HG03565 (cell line): ENCODE results near the gene NME7.
"Not testable (repeated sequence)": the region's sequence is repeated elsewhere in the genome, so short reads cannot be mapped to it uniquely, and the experiment has no call there.

Source experiments
- ATAC-seq: cut with Tn5 transposase; IDR thresholded peaks from one replicate; pipeline ENCODE4 v1.9.1; 2021; ENCODE audit warnings: mild to moderate bottlenecking, moderate library complexity; ENCODE audit not compliant: unreplicated experiment

Gene NME7

DNA sequence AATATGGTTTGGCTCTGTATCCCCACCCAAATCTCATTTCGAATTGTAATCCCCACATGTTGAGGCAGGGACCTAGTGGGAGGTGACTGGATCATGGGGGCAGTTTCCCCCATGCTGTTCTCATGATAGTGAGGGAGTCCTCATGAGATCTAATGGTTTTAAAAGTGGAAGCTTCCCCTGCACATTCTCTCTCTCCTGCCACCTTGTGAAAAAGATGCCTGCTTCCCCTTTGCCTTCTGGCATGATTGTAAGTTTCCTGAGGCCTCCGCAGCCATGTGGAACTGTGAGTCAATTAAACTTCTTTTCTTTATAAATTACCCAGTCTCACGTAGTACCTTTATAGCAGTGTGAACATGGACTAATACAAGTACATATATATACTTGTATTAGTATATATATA is 25.5 kb downstream of the NME7 start:
- not testable (repeated sequence) for ATAC-seq

DNA sequence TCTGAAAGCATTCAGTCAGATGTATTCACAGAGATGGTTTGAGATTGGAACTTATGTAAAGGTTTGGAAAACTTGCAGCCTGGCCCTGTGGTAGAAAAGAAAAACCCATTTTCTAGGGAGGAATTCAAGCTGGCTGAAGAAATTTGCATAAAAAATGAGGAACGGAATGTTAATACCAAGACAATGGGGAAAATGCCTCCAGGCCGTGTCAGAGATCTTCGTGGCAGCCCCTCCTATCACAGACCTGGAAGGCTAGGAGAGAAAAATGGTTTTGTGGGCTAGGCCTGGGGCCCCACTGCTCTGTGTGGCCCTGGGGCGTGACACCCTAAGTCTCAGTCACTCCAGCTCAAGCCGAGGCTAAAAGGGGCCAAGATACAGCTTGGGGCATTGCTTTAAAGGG is 26.7 kb downstream of the NME7 start:
- no peak for ATAC-seq

DNA sequence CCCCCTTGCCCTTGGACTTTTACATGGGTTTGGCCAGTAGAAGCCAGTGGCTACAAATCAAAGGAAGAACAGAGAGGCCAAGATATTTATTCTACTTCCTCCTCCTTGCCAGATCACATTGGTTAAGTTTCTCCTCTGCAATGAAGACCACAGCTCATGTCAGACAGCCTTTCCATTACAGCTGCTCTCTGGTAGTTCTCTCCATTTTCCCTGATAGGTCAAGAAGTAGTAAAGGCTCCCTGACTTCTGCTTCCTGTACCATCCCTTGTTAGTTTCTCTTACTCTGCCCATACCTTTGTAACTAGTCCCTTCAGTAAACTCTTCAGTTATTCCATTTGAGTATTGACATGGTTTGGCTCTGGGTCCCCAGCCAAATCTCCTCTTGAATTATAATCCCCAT is 27.8 kb downstream of the NME7 start:
- ATAC-seq: no peak

DNA sequence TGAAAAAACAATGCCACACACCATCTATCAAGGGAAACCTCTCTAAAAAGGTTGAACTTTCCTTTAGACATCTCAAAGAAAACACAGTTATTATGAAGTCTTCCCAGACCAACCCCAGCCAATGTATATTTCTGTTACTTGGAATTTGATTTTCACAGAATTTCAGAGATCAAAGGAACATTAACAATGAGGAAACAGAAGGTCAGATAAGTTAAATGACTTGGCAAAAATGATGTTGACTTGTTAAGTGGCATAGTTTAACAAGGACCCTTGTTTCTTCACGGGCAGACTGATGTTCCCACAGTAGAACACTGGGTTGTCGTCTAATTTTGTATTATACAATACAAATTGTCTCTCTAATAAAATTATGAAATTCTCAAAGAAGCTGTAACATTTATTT is 29.0 kb downstream of the NME7 start:
- no peak for ATAC-seq

- not testable (repeated sequence) for ATAC-seq
Measured at GRCh38 chr1:169336947-169337715, 30.5 kb downstream of the NME7 start.

- not testable (repeated sequence) for ATAC-seq
Measured at GRCh38 chr1:169334727-169335126, 32.9 kb downstream of the NME7 start.

- ATAC-seq: no peak
Measured at GRCh38 chr1:169330927-169331326, 36.7 kb downstream of the NME7 start.

DNA sequence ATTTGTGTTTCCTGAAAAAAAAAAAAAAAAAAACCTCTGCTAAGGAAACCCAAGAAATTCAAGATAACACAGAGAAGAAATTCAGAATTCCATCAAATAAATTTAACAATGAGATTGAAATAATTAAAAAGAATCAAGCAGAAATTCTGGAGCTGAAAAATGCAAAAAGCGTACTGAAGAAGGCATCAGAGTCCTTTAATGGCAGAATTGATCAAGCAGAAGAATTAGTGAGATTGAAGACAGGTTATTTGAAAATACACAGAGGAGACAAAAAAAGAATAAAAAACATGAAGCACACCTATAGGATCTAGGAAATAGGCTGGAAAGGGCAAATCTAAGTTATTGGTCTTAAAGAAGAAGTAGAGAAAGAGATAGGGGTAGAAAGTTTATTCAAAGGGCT is 38.2 kb downstream of the NME7 start:
- no peak for ATAC-seq

GRCh38 chr1:169327875-169328274 is 39.7 kb downstream of the NME7 start:
- no peak for ATAC-seq

- peak; percentile 96 for ATAC-seq
Measured at GRCh38 chr1:169326956-169327268, 40.7 kb downstream of the NME7 start.

- no peak for ATAC-seq
Measured at GRCh38 chr1:169326261-169326955, 41.2 kb downstream of the NME7 start.

- no peak for ATAC-seq
Measured at GRCh38 chr1:169325117-169325516, 42.5 kb downstream of the NME7 start.

- no peak for ATAC-seq
Measured at GRCh38 chr1:169322138-169322537, 45.5 kb downstream of the NME7 start.

- ATAC-seq: no peak
Measured at GRCh38 chr1:169321539-169321938, 46.1 kb downstream of the NME7 start.

GRCh38 chr1:169318536-169319244 is 48.9 kb downstream of the NME7 start:
- ATAC-seq: no peak

- no peak for ATAC-seq
Measured at GRCh38 chr1:169316556-169316955, 51.0 kb downstream of the NME7 start.

DNA sequence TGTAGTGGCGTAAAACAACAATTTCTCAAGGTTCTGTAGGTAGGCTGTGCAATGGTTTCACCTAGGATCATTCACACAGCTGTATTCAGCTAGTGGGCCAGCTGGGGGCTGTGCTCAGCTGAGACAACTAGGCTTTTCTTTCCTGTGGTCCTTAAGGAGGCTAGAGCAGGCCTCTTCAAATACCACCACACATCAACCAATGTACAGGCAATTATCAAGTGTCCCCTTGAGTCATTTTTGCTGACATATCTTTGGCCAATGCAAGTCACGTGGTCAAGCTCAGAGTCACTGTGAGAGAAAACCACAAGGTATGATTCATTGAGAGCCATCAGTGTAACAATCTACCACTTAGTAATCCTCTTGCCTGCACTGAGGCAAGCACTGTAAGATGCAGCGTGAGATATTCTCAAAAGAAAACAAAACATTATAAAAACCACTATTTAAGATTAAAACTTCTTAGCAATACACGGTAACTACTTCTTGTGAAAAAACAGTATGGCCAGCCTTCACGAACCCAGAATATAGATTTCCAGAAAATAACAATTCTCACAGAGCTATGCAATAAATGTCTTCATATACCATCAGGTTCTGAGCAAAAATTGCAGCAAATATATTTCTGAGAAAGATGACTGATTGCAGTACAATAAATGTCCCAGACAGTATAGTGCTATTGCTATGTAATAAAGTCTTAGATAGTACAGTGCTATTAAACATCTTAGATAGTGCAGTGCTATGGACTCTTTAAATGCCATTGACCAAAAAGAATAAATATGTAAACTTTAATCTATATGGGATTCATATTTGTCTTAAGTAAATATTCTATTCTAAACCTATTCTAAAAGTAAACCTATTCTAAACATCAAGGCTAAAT is 55.3 kb downstream of the NME7 start:
- ATAC-seq: peak; percentile 41

- peak; percentile 42 for ATAC-seq
Measured at GRCh38 chr1:169309178-169310166, 58.1 kb downstream of the NME7 start.

- ATAC-seq: no peak
Measured at GRCh38 chr1:169308313-169309039, 59.1 kb downstream of the NME7 start.
